K562 (cell line): ENCODE results near the gene C12orf42. TPM values are rescaled to one million over a fixed set of nuclear protein-coding genes. Genes with fewer than 3 reads are reported as not detected.

Experiments
- ATAC-seq: fragments of 200-7000 bp; cut with Tn5 transposase; 3 replicates; pipeline ENCODE4 v1.9.1; 2020; ENCODE audit warnings: moderate library complexity
- BruUV-seq: library from RNA; stranded (reverse); fragments of 400-500 nt; replicated peaks from 2 replicates; lab custom pipeline; 2021; lab: Mats Ljungman, UMichigan
- CTCF ChIA-PET: fragments of 300-600 bp; formaldehyde crosslinking; extraction: SDS; loops from one replicate; lab custom pipeline; 2021; ENCODE audit warnings: low intra/inter-chr PET ratio; lab: Yijun Ruan, JAX
- POLR2A ChIA-PET: fragments of 300-600, 350-650 bp; sonication (Branson Sonifier 250); formaldehyde crosslinking; extraction: SDS; loops from one replicate; lab custom pipeline; 2021; ENCODE audit warnings: antibody characterized with exemption, inconsistent platforms; lab: Yijun Ruan, JAX
- DNase-seq, 4 experiments: peaks; one replicate each; pipeline versions ENCODE4 v3.0.0 to v3.0.0-alpha.2; 2011 to 2018; ENCODE audit warnings: low spot score in 3 of 4, mixed read lengths in 3 of 4; ENCODE audit errors: extremely low read depth in 1 of 4
- FAIRE-seq: peaks from 2 replicates; lab custom pipeline; 2011; peaks lifted over from hg19 to GRCh38; lab: Jason Lieb, UNC
- H2AFZ ChIP-seq: 2 replicates; pipeline ENCODE4 v1.6.0; 2011; ENCODE audit warnings: low read depth, low read length, control low read depth, inconsistent platforms
- H3K27ac ChIP-seq: fragments of 200-600 bp; 3 replicates; pipeline ENCODE4 v1.8.0; 2011; ENCODE audit warnings: low read depth, mild to moderate bottlenecking, control low read depth, inconsistent platforms, low read length, moderate library complexity, mixed read lengths; ENCODE audit errors: extremely low read depth
- H3K27me3 ChIP-seq, 2 experiments: fragments of 300-600 bp in 1 of 2; 2 replicates in 1 of 2; 3 replicates in 1 of 2; pipeline versions ENCODE4 v1.6.0 to v1.8.0; 2011; ENCODE audit warnings: inconsistent platforms in 2 of 2, low read length in 2 of 2, mild to moderate bottlenecking in 1 of 2, mixed read lengths in 1 of 2, moderate library complexity in 1 of 2; ENCODE audit not compliant: control insufficient read depth in 2 of 2, insufficient read depth in 2 of 2
- H3K36me3 ChIP-seq: fragments of 300-600 bp; 3 replicates; pipeline ENCODE4 v1.8.0; 2011; ENCODE audit warnings: mild to moderate bottlenecking, low read length, inconsistent platforms; ENCODE audit not compliant: control insufficient read depth, insufficient read depth
- H3K4me1 ChIP-seq, 2 experiments: fragments of 200-600 bp in 1 of 2; replicated peaks in 1 of 2; 2 replicates in 1 of 2; 3 replicates in 1 of 2; pipeline versions ENCODE4 v1.5.1 to v1.8.0; 2011; ENCODE audit warnings: inconsistent platforms in 2 of 2, low read length in 2 of 2, mild to moderate bottlenecking in 1 of 2, mixed read lengths in 1 of 2, moderate library complexity in 1 of 2; ENCODE audit not compliant: control insufficient read depth in 2 of 2, insufficient read depth in 2 of 2
- H3K4me2 ChIP-seq: 2 replicates; pipeline ENCODE4 v1.6.1; 2011; ENCODE audit warnings: low read length, control low read depth, inconsistent platforms, mixed read lengths; ENCODE audit not compliant: insufficient read depth
- H3K4me3 ChIP-seq: fragments of 200-600 bp; sonication (generic), shearing (Covaris generic); 2 replicates; pipeline ENCODE4 v1.5.1; 2016; ENCODE audit warnings: control low read depth, inconsistent platforms
- H3K79me2 ChIP-seq: fragments of 200-600 bp; 3 replicates; pipeline ENCODE4 v1.8.0; 2011; ENCODE audit warnings: low read length, inconsistent platforms; ENCODE audit not compliant: control insufficient read depth, insufficient read depth
- H3K9ac ChIP-seq, 2 experiments: 2 replicates each; pipeline versions ENCODE4 v1.6.0 to v1.6.1; 2011; ENCODE audit warnings: low read depth in 2 of 2, low read length in 2 of 2, control low read depth in 1 of 2, inconsistent platforms in 1 of 2, mild to moderate bottlenecking in 1 of 2, mixed read lengths in 1 of 2; ENCODE audit not compliant: insufficient read depth in 1 of 2
- H3K9me1 ChIP-seq: one replicate; pipeline ENCODE4 v1.6.0; 2011; ENCODE audit warnings: inconsistent platforms, mild to moderate bottlenecking, low read length, moderate library complexity; ENCODE audit not compliant: control insufficient read depth, insufficient read depth
- H3K9me3 ChIP-seq: replicated peaks from 2 replicates; pipeline ENCODE4 v1.5.1; 2011; ENCODE audit warnings: low read depth, low read length, inconsistent platforms; ENCODE audit not compliant: control insufficient read depth, insufficient read depth
- H4K20me1 ChIP-seq: replicated peaks from 2 replicates; pipeline ENCODE4 v1.6.1; 2011; ENCODE audit warnings: low read length, inconsistent platforms, mixed read lengths; ENCODE audit not compliant: control insufficient read depth, insufficient read depth
- HNRNPL ChIP-seq: fragments of 200-400 bp; formaldehyde crosslinking; IDR thresholded peaks from 2 replicates; pipeline ENCODE4 v1.6.1; 2017; ENCODE audit warnings: low read depth, mild to moderate bottlenecking, low read length
- NFYB ChIP-seq: IDR thresholded peaks from 2 replicates; pipeline ENCODE4 v1.6.1; 2011; ENCODE audit warnings: mild to moderate bottlenecking, moderate library complexity; ENCODE audit not compliant: insufficient read length; ENCODE audit errors: extremely low read depth
- PHF21A ChIP-seq: fragments of 450-650 bp; IDR thresholded peaks from 2 replicates; pipeline ENCODE4 v1.6.1; 2017; ENCODE audit warnings: low read depth, borderline replicate concordance
- SRSF9 ChIP-seq: fragments of 200-400 bp; formaldehyde crosslinking; IDR thresholded peaks from 2 replicates; pipeline ENCODE4 v1.6.1; 2017; ENCODE audit warnings: low read depth, low read length, borderline replicate concordance
- ZSCAN32 ChIP-seq: fragments of 450-650 bp; formaldehyde crosslinking; IDR thresholded peaks from 2 replicates; pipeline ENCODE4 v1.4.0; 2020; ENCODE audit warnings: mild to moderate bottlenecking, moderate library complexity
- WGBS: fragments of 100-300 bp; shearing (Covaris generic); methylation state at CpG from one replicate; pipeline ENCODE4 v1.1.6; 2016; ENCODE audit warnings: low coverage, mixed read lengths; ENCODE audit not compliant: insufficient coverage; ENCODE audit errors: missing lambda C conversion rate; 5-methylcytosine and 5-hydroxymethylcytosine counted together
- in situ Hi-C: fragments of 300-500 bp; cut with MboI; formaldehyde crosslinking; loops from 4 replicates; pipeline ENCODE4 v1.15.0; 2018; ENCODE audit warnings: inconsistent platforms, mixed read lengths
- intact Hi-C: fragments of 100-400 bp; cut with micrococcal nuclease; formaldehyde crosslinking; loops from 2 replicates; pipeline ENCODE4 v1.14.2; 2022
- polyA plus RNA-seq, 8 experiments: library from polyadenylated mRNA; depleted of rRNA in 4 of 8; stranded (reverse) in 5 of 8; unstranded in 3 of 8; fragments of >200 nt; fragmentation: Nextera tagmentation in 2 of 8; fragmentation: Illumina TruSeq in 1 of 8; extraction: Ambion mirVana in 2 of 8; extraction: Trizol in 1 of 8; gene quantifications; 2 replicates each; pipeline versions ENCODE4 v1.2.1 to v1.2.3, GENCODE V29; 2011 to 2014; ENCODE audit warnings: inconsistent platforms in 1 of 8, missing spikeins in 1 of 8
- total RNA-seq, 7 experiments: library from RNA; depleted of rRNA in 6 of 7; stranded (reverse); fragments of >200 nt in 6 of 7; fragmentation: Illumina TruSeq in 2 of 7; extraction: Trizol in 2 of 7; gene quantifications; 2 replicates each; pipeline versions ENCODE4 v1.2.1 to v1.2.3, GENCODE V29; 2011 to 2021; ENCODE audit warnings: low replicate concordance in 1 of 7
- TF ChIP-seq, protein P1 (sequence below): fragments of 450-650 bp; IDR thresholded peaks from 2 replicates; pipeline ENCODE4 v1.6.1; 2017; ENCODE audit warnings: antibody characterized with exemption

Gene C12orf42
- total and polyA plus RNA-seq, 9 of the 15 experiments (the other 6 are each of a cell fraction or from before 2014, with no cell fraction given): not detected

DNA sequence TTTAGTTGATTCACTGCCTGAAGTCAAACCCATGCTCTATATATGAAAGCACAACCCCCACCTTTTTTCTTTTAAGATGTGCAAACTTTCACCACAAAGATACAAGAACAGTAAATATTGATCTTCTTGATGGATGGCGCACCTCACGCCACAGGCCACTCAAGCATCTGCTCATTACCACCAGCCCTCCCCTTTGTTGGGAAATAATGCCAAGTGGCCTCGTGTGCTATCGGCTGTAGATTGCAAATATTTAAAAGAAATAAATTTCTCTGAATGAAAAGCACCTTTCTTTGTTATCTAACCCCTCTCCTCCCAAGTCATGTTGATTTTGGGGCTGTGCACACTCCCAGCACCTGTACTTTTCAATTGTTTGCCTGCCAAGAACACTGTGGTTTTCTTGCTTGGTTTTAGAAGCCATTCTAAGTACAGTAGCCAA is 122.7 kb downstream of the C12orf42 start:
- no peak overlapping the region for H3K27ac ChIP-seq
- H2AFZ ChIP-seq: no peak overlapping the region
- no peak for FAIRE-seq
- no peak overlapping the region for H3K9ac ChIP-seq
- CTCF ChIA-PET: no interaction called here
- BruUV-seq: no TSS peak
- DNase-seq: no peak
- no peaks in the 10 kb centered on the region for H3K36me3 ChIP-seq
- WGBS: 0% methylated on average over 4 of the region's 4 CpGs
- POLR2A ChIA-PET: no interaction called here
- no peak for TF ChIP-seq NFYB
- no peak for TF ChIP-seq SRSF9
- TF ChIP-seq PHF21A: no peak
- TF ChIP-seq, protein P1, sequence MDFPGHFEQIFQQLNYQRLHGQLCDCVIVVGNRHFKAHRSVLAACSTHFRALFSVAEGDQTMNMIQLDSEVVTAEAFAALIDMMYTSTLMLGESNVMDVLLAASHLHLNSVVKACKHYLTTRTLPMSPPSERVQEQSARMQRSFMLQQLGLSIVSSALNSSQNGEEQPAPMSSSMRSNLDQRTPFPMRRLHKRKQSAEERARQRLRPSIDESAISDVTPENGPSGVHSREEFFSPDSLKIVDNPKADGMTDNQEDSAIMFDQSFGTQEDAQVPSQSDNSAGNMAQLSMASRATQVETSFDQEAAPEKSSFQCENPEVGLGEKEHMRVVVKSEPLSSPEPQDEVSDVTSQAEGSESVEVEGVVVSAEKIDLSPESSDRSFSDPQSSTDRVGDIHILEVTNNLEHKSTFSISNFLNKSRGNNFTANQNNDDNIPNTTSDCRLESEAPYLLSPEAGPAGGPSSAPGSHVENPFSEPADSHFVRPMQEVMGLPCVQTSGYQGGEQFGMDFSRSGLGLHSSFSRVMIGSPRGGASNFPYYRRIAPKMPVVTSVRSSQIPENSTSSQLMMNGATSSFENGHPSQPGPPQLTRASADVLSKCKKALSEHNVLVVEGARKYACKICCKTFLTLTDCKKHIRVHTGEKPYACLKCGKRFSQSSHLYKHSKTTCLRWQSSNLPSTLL: no peak
- TF ChIP-seq ZSCAN32 (CRISPR knock-in tag): no peak
- TF ChIP-seq HNRNPL: no peak
- TF ChIP-seq, all 486 proteins: peak for 0
- Histone ChIP-seq H3K4me1 (no peaks in the 10 kb centered on the region), H4K20me1 (no peaks in the 10 kb centered on the region), H3K4me2 (no peak overlapping the region), H3K27me3 (no peaks in the 10 kb centered on the region), H3K79me2 (no peaks in the 10 kb centered on the region), H3K9me3 (no peaks in the 10 kb centered on the region), H3K4me3 (no peak overlapping the region), H3K9me1 (no peaks in the 10 kb centered on the region)
- in situ Hi-C loops (no loop called here), intact Hi-C loops (no loop called here)
- ATAC-seq: no peak
